ENCODE data around the gene DAGLA.
"Not testable (repeated sequence)": the region's sequence is repeated elsewhere in the genome, so short reads cannot be mapped to it uniquely, and the experiment has no call there.

Gene DAGLA

DNA sequence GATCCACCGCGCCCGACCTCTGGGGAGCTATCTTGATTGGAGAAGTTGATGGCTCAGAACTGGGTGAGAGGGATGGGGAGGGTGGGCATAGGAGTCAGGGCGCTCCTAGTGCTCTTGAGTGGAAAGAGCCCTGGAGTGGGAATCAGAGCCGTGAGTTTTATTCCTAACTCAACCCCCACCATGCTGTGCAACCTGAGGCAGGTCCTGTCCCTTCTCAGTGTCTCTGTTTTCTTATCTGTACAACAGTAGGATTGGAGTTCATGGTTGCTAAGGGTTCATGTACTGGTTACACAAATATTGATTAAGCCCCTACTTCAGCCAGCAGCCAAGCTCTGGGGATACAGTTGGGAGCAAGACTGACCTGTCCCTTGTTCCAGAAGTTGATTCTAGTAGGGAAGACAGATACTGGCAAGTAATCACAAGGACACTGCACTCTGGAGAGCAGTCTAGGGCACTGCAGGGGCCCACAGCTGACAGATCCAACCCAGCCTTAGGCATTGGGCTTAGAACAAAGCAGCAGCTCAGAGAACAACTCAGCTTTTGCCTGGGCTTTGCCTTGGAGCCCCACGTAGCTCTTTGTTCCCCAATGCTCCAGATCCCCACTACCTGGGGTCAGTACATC is 12.4 kb upstream of the DAGLA start:
- DNase-seq = no peak

- DNase-seq = no peak
Observed at GRCh38 chr11:61669417-61669816, 10.8 kb upstream of the DAGLA start.

DNA sequence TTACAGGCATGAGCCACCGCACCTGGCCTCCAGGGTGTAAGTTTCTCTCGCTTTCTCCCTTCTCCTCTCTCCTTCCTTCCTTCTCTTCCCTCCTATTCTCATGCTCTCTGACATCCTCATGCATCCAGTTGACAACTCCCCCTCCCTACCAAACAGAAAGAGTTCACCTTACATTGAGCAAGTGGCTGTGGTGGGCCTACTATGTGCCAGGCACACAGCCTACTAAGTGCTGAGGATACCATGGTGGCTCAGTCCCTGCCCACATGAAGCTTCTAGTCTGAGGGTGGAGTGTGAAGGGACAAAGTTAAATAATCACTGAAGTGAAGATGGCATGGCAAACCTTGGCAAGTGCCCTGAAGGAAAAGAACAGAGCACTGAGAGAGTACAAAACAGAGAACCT is 9.6 kb upstream of the DAGLA start:
- no peak for DNase-seq

- DNase-seq = peak; percentile 79 to 83
Observed at GRCh38 chr11:61671527-61671926, 8.7 kb upstream of the DAGLA start.

DNA sequence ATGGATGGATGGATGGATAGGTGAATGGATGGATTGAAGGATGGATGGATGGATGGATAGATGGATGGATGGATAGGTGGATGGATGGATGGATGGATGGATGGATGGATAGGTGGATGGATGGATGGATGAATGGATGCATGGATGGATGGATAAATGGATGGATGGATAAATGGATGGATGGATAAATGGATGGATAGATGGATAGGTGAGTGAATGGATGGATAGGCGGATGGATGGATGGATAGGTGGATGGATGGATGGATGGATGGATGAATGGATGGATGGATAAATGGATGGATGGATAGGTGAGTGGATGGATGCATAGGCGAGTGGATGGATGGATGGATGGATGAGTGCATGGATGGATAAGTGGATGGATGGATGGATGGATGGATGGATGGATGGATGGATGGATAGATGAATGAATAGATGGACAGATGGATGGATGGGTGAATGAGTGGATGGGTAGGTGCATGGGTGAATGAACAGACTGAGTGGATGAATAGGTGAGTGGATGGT is 6.2 kb upstream of the DAGLA start:
- DNase-seq = not testable (repeated sequence)

DNA sequence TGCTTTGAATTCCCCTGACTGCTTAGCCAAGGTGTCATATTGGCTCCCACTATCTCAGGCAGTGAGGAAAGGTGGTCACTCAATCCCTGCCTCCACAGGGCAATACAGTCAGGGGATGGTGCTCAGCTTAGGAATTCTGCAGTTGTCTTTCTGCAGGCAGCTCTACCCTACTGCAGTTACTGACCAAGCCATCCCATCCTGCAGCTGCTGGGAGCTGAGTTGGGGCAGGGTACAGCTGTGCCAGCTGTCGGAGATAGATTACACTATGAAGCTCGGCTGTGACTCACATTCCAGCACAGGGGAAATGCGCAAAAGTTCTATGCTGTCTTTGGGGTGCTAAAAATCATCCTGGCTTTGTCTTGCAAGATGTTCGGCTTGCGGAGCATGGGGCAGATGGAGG is 4.4 kb upstream of the DAGLA start:
- DNase-seq = no peak

DNA sequence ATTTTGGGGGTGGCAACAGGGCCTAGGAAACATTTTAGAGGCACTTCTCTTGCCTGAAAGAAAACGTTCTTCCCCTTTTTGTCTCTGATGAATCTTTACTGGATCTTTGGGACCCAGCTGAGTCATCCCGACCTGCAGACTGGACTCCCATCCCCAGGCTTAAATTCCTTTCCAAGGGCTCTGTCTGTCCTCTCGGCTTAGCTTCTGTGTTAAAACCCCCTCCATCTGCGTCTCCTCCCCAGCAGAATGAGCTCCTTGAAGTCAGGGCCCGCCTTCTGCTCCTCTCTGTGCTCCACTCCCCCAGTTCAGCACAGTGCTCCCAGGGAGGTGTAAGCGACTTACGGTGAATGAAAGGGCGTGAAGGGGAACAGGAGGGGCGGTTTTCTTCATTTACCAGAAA is 895 bp upstream of the DAGLA start:
- peak; percentile 73 to 74 for DNase-seq

GRCh38 chr11:61680622-61681221 is 531 bp downstream of the DAGLA start:
- no peak for DNase-seq

- no peak for DNase-seq
Observed at GRCh38 chr11:61682093-61682732, 2.0 kb downstream of the DAGLA start.

- no peak for DNase-seq
Observed at GRCh38 chr11:61682906-61683675, 2.9 kb downstream of the DAGLA start.

DNA sequence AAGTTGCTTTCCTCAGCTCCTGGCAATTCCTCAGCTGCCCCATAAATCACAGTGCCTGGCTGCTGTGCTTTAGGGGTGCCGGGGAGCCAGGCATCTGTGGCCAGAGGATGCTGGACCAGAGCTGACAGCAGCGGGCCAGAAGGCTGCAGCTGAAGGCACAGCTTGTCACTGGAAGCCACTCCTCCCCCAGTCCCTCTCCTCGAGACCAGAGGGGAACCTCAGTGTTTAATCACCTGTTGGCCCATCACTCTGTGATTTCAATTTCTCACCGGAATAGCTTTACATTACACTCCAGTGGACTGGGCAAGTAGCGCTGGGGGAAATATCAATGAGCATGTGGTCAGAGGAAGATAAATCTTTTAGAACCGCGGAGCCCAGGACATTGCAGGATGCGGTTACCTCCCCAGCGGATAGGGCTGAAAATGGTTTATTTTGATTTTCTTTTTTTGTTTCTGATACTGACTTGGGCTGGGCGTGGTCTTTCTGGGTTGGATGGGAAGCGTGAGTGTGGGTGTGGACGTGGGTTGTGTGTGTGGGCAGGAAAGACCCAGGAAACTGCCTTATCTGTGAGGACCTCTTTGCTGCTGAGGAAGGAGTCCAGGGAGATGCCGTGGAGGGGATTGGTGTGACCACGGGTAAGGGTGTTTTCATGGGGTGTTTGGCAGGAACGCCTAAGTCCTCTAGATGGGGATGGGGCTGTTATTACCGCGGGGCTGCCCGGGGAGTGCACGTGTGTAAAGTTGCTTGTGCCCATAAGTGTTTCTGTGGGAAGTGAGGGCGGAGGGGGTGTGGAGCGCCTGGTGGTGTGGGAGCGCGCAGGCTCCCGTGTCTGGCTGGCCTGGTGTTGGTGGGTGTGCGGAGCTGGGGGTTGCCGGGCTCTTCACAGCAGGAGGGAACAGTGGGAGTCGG is 4.0 kb downstream of the DAGLA start:
- DNase-seq = no peak

GRCh38 chr11:61684870-61685616 is 4.9 kb downstream of the DAGLA start:
- DNase-seq = no peak

- DNase-seq = peak; percentile 45 to 54
Observed at GRCh38 chr11:61685617-61685967, 5.4 kb downstream of the DAGLA start.

GRCh38 chr11:61686066-61686465 is 5.9 kb downstream of the DAGLA start:
- no peak for DNase-seq

- DNase-seq = no peak
Observed at GRCh38 chr11:61686469-61686868, 6.3 kb downstream of the DAGLA start.

- no peak for DNase-seq
Observed at GRCh38 chr11:61687420-61687819, 7.2 kb downstream of the DAGLA start.

DNA sequence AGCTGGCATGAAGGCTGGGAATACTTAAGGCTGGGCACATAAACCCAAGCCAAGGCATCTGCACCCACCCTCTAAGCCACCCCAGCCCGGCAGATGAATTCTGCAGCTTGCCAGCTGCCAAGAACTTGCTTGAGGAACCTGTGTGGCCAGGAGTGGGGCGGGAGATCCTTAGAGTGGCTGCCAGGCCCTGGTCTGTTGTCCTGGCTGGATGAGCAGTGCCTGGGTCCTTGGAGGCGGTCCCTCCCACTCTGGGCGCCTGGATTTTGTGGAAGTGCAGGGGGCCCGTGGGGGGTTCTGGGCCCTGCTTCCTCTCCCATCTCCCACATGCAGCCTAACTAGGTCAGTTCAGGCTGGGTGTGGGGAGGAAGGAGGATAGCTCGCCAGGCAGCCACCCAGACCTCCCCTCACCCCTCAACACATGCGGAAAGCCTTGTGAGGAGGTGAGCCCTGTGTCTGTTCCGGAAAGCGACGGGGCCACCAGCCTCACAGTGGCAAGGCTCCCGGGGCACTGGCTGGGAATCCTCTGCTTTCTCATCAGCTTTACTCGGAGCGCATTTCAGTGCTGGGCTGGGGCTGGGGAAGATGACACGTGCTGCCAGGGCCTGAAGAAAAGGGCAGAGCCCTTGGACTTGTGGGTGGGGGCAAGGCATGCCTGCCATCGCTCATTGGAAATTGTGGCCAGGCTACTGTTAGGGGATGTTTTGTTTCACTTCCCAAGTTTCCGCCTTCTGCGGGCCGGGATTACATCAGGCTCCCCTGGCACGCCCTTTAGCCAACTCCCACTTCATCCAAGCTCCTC is 8.4 kb downstream of the DAGLA start:
- peak; percentile 91 to 97 for DNase-seq

DNA sequence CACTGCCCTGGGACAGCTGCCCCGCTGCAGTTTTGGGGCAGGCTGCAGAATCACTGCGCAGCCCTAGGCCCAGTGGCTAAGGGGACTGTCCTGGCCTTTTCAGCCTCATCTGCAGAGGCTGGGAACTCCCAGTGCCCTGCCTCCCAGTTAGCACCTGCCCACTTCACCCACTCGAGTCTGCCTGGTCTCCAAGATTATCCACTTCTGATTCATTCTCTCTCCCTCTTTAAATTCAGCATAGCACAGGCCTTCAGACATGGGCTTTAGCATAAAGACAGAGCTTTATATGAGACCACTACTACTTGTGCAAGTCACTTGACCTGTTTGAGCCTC is 8.9 kb downstream of the DAGLA start:
- no peak for DNase-seq

- no peak for DNase-seq
Observed at GRCh38 chr11:61690706-61691379, 10.7 kb downstream of the DAGLA start.

DNA sequence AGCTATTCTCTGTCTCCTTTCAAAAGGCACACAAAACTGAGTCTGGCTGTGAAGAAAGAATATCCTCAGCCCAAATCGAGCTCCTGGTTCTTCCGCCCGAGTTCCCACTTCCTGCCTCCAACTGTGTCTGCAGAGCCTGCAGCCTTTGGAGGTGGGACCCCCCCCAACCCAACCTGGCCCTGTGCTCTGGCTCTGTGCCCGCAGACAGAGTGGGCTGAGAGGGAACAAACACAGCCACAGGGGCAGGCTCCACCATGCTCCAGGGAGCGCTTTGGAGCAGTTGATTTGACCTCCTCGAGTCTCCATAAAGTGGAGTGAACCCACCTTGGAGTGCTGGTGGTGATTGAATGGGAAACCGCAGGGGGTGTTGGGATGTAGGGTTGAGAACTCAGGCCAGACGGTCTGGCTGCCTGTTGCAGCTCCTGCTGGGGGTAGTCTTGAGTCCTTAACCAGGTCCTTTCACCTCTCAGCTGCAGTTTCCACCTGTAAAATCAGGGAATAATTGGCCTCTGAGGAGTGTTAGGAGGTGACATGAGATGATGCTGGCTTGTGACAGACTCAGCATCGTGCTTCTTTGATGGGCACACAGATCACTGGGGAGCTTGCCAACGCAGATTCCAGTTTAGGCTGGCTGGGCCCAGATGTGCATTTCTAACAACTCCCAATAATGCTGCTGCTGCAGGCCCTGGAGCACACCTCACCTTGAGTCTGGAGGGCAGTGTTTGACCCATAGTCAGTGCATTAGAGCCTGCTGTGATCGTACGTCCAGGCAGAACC is 11.4 kb downstream of the DAGLA start:
- DNase-seq = no peak
